CD14-positive monocyte (primary cell): ENCODE measurements around the gene KRT86. TPM values are rescaled to one million over a fixed set of nuclear protein-coding genes. Genes with fewer than 3 reads are reported as not detected.

Experiments
- DNase-seq, 3 donors: peaks; one replicate each; pipeline ENCODE4 v3.0.0-alpha.2; 2011 to 2022
- H2AFZ ChIP-seq: 2 replicates; pipeline ENCODE4 v1.6.0; 2012; ENCODE audit warnings: mild to moderate bottlenecking, low read depth, low read length, inconsistent platforms; ENCODE audit not compliant: insufficient read depth, poor library complexity, severe bottlenecking
- H3K27ac ChIP-seq, 2 donors: 1 replicate in 1 of 2; 2 replicates in 1 of 2; pipeline ENCODE4 v1.5.1; 2012 to 2013; ENCODE audit warnings: low read length in 2 of 2, control low read depth in 1 of 2, inconsistent platforms in 1 of 2, low read depth in 1 of 2, mild to moderate bottlenecking in 1 of 2
- H3K27me3 ChIP-seq, 2 donors: one replicate each; pipeline versions ENCODE4 v1.6.0 to v1.6.1; 2011 to 2013; ENCODE audit warnings: low read length in 2 of 2; ENCODE audit not compliant: control insufficient read depth in 2 of 2, insufficient read depth in 2 of 2
- H3K36me3 ChIP-seq, 2 donors: replicated peaks in 1 of 2; 1 replicate in 1 of 2; 2 replicates in 1 of 2; pipeline versions ENCODE4 v1.5.1 to v1.6.1; 2012 to 2013; ENCODE audit warnings: low read length in 2 of 2, control low read depth in 1 of 2, inconsistent platforms in 1 of 2, mild to moderate bottlenecking in 1 of 2; ENCODE audit not compliant: insufficient read depth in 2 of 2, control insufficient read depth in 1 of 2
- H3K4me1 ChIP-seq, 2 donors: 1 replicate in 1 of 2; 2 replicates in 1 of 2; pipeline versions ENCODE4 v1.5.1 to v1.6.1; 2012 to 2013; ENCODE audit warnings: low read length in 2 of 2, control low read depth in 1 of 2, inconsistent platforms in 1 of 2, mild to moderate bottlenecking in 1 of 2, moderate library complexity in 1 of 2; ENCODE audit not compliant: insufficient read depth in 2 of 2, control insufficient read depth in 1 of 2
- H3K4me2 ChIP-seq: replicated peaks from 2 replicates; pipeline ENCODE3; 2012; ENCODE audit warnings: low read length, moderate library complexity, mild to moderate bottlenecking; ENCODE audit not compliant: poor library complexity, severe bottlenecking; ENCODE audit errors: extremely low read depth
- H3K4me3 ChIP-seq, 3 experiments: fragments of 200-600 bp in 1 of 3; sonication (generic) in 1 of 3; replicated peaks in 1 of 3; 1 replicate in 2 of 3; 2 replicates in 1 of 3; pipeline ENCODE4 v1.5.1; 2011 to 2013; ENCODE audit warnings: low read length in 3 of 3, mild to moderate bottlenecking in 3 of 3, control low read depth in 2 of 3, low read depth in 2 of 3, inconsistent platforms in 1 of 3, moderate library complexity in 1 of 3
- H3K79me2 ChIP-seq: 2 replicates; pipeline ENCODE4 v1.6.0; 2012; ENCODE audit warnings: mild to moderate bottlenecking, control low read depth, inconsistent platforms, low read length, moderate library complexity; ENCODE audit not compliant: insufficient read depth
- H3K9ac ChIP-seq: 2 replicates; pipeline ENCODE4 v1.6.0; 2017; ENCODE audit warnings: low read length, mild to moderate bottlenecking; ENCODE audit not compliant: insufficient read depth, poor library complexity, severe bottlenecking
- H3K9me3 ChIP-seq, 2 donors: replicated peaks in 1 of 2; 1 replicate in 1 of 2; 2 replicates in 1 of 2; pipeline versions ENCODE4 v1.5.1 to v1.6.1; 2012 to 2013; ENCODE audit warnings: low read length in 2 of 2, control low read depth in 1 of 2; ENCODE audit not compliant: control insufficient read depth in 1 of 2, insufficient read depth in 1 of 2
- H4K20me1 ChIP-seq: 2 replicates; pipeline ENCODE4 v1.6.0; 2012; ENCODE audit warnings: mild to moderate bottlenecking, low read length, control low read depth, moderate library complexity; ENCODE audit not compliant: insufficient read depth
- H3K27ac Mint-ChIP-seq, 7 donors: one replicate each; pipeline ENCODE4 v1.8.0; 2020; ENCODE audit warnings: mild to moderate bottlenecking in 7 of 7, mixed read lengths in 7 of 7, moderate library complexity in 6 of 7, inconsistent platforms in 2 of 7
- H3K27me3 Mint-ChIP-seq, 3 donors: one replicate each; pipeline ENCODE4 v1.8.0; 2021 to 2022; ENCODE audit warnings: low read depth in 3 of 3, mild to moderate bottlenecking in 3 of 3, mixed read lengths in 3 of 3, moderate library complexity in 3 of 3, inconsistent platforms in 1 of 3
- H3K36me3 Mint-ChIP-seq, 2 donors: one replicate each; pipeline ENCODE4 v1.8.0; 2020; ENCODE audit warnings: mixed read lengths in 2 of 2, inconsistent platforms in 1 of 2, mild to moderate bottlenecking in 1 of 2
- H3K4me1 Mint-ChIP-seq: one replicate; pipeline ENCODE4 v1.8.0; 2020; ENCODE audit warnings: mild to moderate bottlenecking, mixed read lengths
- H3K4me3 Mint-ChIP-seq, 2 donors: one replicate each; pipeline ENCODE4 v1.8.0; 2020; ENCODE audit warnings: mild to moderate bottlenecking in 2 of 2, mixed read lengths in 2 of 2, moderate library complexity in 1 of 2
- H3K9me3 Mint-ChIP-seq, 7 donors: one replicate each; pipeline ENCODE4 v1.8.0; 2020 to 2022; ENCODE audit warnings: mixed read lengths in 7 of 7, mild to moderate bottlenecking in 6 of 7, moderate library complexity in 6 of 7, inconsistent platforms in 2 of 7
- WGBS: methylation state at CpG from one replicate; pipeline ENCODE4 v1.1.5; 2013; ENCODE audit warnings: missing lambda C conversion rate; ENCODE audit not compliant: insufficient coverage; 5-methylcytosine and 5-hydroxymethylcytosine counted together
- intact Hi-C, 2 donors: fragments of 100-400 bp; cut with micrococcal nuclease; formaldehyde crosslinking; loops; one replicate each; pipeline versions ENCODE4 v1.15.0 to v1.15.1; 2023
- polyA plus RNA-seq, 3 donors: library from polyadenylated mRNA; depleted of rRNA in 1 of 3; unstranded in 2 of 3; stranded (reverse) in 1 of 3; fragments of 300-500 nt in 2 of 3; fragments of >200 nt in 1 of 3; fragmentation: Illumina TruSeq in 2 of 3; gene quantifications; 1 replicate in 2 of 3; 2 replicates in 1 of 3; pipeline ENCODE4 v1.2.3, GENCODE V29; 2012 to 2021
- TF ChIP-seq, protein P1 (sequence below): fragments of 200-600 bp; IDR thresholded peaks from one replicate; pipeline ENCODE4 v1.8.0; 2022; ENCODE audit warnings: antibody characterized with exemption, mild to moderate bottlenecking

KRT86 gene
- polyA plus RNA-seq, 3 donors = not detected

DNA sequence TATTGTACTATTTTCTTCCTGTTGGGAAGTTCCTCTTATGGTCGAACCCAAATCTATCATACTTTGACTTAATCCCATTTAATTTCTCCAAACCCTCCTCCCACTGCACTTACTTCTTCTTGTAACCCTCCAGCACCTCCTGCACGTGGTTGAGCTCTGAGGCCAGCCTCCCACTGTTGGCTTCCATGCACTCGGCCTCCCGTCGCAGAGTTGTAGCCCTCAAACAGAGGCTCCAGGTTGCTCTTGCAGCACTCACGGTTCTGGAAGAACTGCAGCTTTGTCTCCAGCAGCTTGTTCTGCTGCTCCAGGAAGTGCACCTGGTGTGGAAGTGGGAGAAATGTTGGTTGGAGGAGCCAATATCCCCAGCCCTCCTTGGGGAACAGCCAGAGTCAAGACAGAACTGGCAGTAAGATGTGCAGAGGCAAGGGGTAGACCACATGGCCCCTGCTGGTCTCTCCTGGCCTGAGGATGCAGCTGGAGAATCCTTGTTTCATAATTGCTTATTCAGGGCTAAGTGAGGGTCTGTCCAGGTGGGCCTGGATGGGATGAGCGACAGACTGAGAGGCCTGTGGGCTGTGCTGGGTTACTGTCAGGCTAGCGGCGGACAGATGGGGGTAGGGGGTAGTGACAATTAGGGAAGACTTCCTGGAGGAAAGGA, 18.4 kb upstream of the KRT86 start:
- no peak for DNase-seq
- TF ChIP-seq, protein P1, sequence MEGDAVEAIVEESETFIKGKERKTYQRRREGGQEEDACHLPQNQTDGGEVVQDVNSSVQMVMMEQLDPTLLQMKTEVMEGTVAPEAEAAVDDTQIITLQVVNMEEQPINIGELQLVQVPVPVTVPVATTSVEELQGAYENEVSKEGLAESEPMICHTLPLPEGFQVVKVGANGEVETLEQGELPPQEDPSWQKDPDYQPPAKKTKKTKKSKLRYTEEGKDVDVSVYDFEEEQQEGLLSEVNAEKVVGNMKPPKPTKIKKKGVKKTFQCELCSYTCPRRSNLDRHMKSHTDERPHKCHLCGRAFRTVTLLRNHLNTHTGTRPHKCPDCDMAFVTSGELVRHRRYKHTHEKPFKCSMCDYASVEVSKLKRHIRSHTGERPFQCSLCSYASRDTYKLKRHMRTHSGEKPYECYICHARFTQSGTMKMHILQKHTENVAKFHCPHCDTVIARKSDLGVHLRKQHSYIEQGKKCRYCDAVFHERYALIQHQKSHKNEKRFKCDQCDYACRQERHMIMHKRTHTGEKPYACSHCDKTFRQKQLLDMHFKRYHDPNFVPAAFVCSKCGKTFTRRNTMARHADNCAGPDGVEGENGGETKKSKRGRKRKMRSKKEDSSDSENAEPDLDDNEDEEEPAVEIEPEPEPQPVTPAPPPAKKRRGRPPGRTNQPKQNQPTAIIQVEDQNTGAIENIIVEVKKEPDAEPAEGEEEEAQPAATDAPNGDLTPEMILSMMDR = no peak
- H3K27ac Mint-ChIP-seq = no peak overlapping the region
- peaks cover 46 to 86% of the 10 kb centered on the region in 2 donors for H3K27me3 ChIP-seq
- intact Hi-C loops = no loop called here
- no peak overlapping the region for H3K9ac ChIP-seq
- no peaks in the 10 kb centered on the region for H4K20me1 ChIP-seq
- peaks cover 0 to 18% (median 1%) of the 10 kb centered on the region in 7 donors for H3K9me3 Mint-ChIP-seq
- H3K27me3 Mint-ChIP-seq = peaks cover 82 to 92% (median 88%) of the 10 kb centered on the region in 3 donors
- H3K27ac ChIP-seq = no peak overlapping the region
- 80% methylated on average over 7 of the region's 9 CpGs for WGBS
- H3K4me1 ChIP-seq = peaks cover 10 to 28% of the 10 kb centered on the region in 2 donors
- H3K4me3 Mint-ChIP-seq = peak overlapping the region in 1 of 2 donors; percentile 77
- no peak overlapping the region for H3K4me3 ChIP-seq
- no peaks in the 10 kb centered on the region for H3K79me2 ChIP-seq
- no peak overlapping the region for H2AFZ ChIP-seq
- H3K36me3 Mint-ChIP-seq = peaks cover 7 to 11% of the 10 kb centered on the region in 2 donors
- H3K4me2 ChIP-seq = no peak overlapping the region
- peaks cover 0 to 3% of the 10 kb centered on the region in 2 donors for H3K9me3 ChIP-seq
- H3K4me1 Mint-ChIP-seq = peaks cover 27% of the 10 kb centered on the region
- no peaks in the 10 kb centered on the region for H3K36me3 ChIP-seq

DNA sequence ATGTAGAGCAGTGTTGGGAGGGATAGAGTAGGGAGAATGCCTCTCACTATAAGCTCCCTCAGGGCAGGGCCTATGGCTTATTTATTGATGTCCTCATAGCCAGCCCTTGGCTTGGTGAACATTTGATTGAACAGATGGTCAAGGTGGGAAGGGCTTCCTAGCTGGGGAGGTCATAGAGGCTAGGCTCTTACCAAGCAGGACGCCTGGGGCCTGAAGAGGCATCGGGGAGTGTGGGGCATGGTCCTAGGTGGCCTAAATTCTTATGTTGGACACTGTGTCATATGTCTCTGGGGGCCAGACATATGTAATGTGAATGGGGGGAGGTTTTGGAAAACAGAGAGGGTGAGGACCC, 17.9 kb upstream of the KRT86 start:
- no peak for DNase-seq
- H3K36me3 ChIP-seq = no peaks in the 10 kb centered on the region
- TF ChIP-seq, protein P1 = no peak
- H4K20me1 ChIP-seq = no peaks in the 10 kb centered on the region
- H3K4me3 Mint-ChIP-seq = peak overlapping the region in 1 of 2 donors; percentile 77
- peak overlapping the region in 2 of 7 donors; percentile 27 to 62 for H3K27ac Mint-ChIP-seq
- peaks cover 0 to 17% (median 1%) of the 10 kb centered on the region in 7 donors for H3K9me3 Mint-ChIP-seq
- peaks cover 7 to 11% of the 10 kb centered on the region in 2 donors for H3K36me3 Mint-ChIP-seq
- H3K9ac ChIP-seq = no peak overlapping the region
- no peak overlapping the region for H3K4me3 ChIP-seq
- H3K79me2 ChIP-seq = no peaks in the 10 kb centered on the region
- no peak overlapping the region for H3K27ac ChIP-seq
- H2AFZ ChIP-seq = no peak overlapping the region
- H3K4me1 Mint-ChIP-seq = peaks cover 27% of the 10 kb centered on the region
- WGBS = 93% methylated on average over 2 of the region's 2 CpGs
- peaks cover 51 to 86% of the 10 kb centered on the region in 2 donors for H3K27me3 ChIP-seq
- H3K4me1 ChIP-seq = peaks cover 10 to 28% of the 10 kb centered on the region in 2 donors
- peaks cover 0 to 3% of the 10 kb centered on the region in 2 donors for H3K9me3 ChIP-seq
- H3K4me2 ChIP-seq = no peak overlapping the region
- intact Hi-C loops = no loop called here
- H3K27me3 Mint-ChIP-seq = peaks cover 82 to 94% (median 88%) of the 10 kb centered on the region in 3 donors
